Mucosa of descending colon (tissue), 3 donors: ENCODE results near the gene MYO1C. TPM values are rescaled to one million over a fixed set of nuclear protein-coding genes. Genes with fewer than 3 reads are reported as not detected.

Experiments used
- ATAC-seq: fragments of 200-7000 bp; cut with Tn5 transposase; one replicate; pipeline ENCODE4 v1.9.1; 2020; ENCODE audit warnings: mild to moderate bottlenecking, moderate library complexity
- DNase-seq, 3 donors: peaks; one replicate each; pipeline ENCODE4 v3.0.0-alpha.2; 2020
- H3K36me3 ChIP-seq: fragments of 200-600 bp; one replicate; pipeline ENCODE4 v1.8.0; 2021; ENCODE audit warnings: low read depth, mild to moderate bottlenecking
- H3K4me1 ChIP-seq: fragments of 200-600 bp; one replicate; pipeline ENCODE4 v1.8.0; 2021; ENCODE audit warnings: low read depth, mild to moderate bottlenecking
- H3K4me3 ChIP-seq: fragments of 200-600 bp; one replicate; pipeline ENCODE4 v1.8.0; 2021; ENCODE audit warnings: mild to moderate bottlenecking
- H3K9me3 ChIP-seq: fragments of 200-600 bp; one replicate; pipeline ENCODE4 v1.8.0; 2021; ENCODE audit warnings: mild to moderate bottlenecking
- CTCF ChIP-seq: fragments of 200-600 bp; IDR thresholded peaks from one replicate; pipeline ENCODE4 v1.8.0; 2022; ENCODE audit warnings: antibody characterized with exemption, mild to moderate bottlenecking
- intact Hi-C, 2 donors: fragments of 100-400 bp; cut with DNase I in 1 of 2; cut with micrococcal nuclease in 1 of 2; formaldehyde crosslinking; loops; one replicate each; pipeline versions ENCODE4 v1.11.0 to v1.11.1; 2022; cut with DNase I, micrococcal nuclease
- total RNA-seq, 3 donors: library from RNA; stranded (reverse); fragmentation: NEBNext Ultra II Directional in 2 of 3; extraction: Animal tissue kit (Norgen Biotek cat#: 25700) in 2 of 3; gene quantifications; one replicate each; pipeline versions ENCODE4 v1.2.1 to v1.2.4, GENCODE V29; 2021 to 2023
- donor health status: DM: no; HTN: no; CAD: no; lungs with moderate emphysema.
- donor health status: DM: no; HTN: no; CAD: no.
- donor health status: DM: no; HTN: yes; CAD: no.

The MYO1C gene
- total RNA-seq, 3 donors from 2014 or later: 249 to 344 (median 276) TPM

- intact Hi-C loops: no loop called here
Observed at GRCh38 chr17:1416414-1416813, 76.1 kb downstream of the MYO1C start.

GRCh38 chr17:1414634-1415033 lies 77.9 kb downstream of the MYO1C start:
- Histone ChIP-seq H3K9me3 (no peaks in the 10 kb centered on the region), H3K36me3 (no peaks in the 10 kb centered on the region), H3K4me1 (no peaks in the 10 kb centered on the region), H3K4me3 (no peak overlapping the region)
- DNase-seq: no peak
- intact Hi-C loops: no loop called here
- no peak for TF ChIP-seq CTCF
- no peak for ATAC-seq

More at GRCh38 chr17:1416414-1416813, 76.1 kb downstream of the MYO1C start:
- ATAC-seq: no peak
- no peak for TF ChIP-seq CTCF
- H3K9me3 ChIP-seq: no peaks in the 10 kb centered on the region
- no peaks in the 10 kb centered on the region for H3K4me1 ChIP-seq
- no peaks in the 10 kb centered on the region for H3K36me3 ChIP-seq
- DNase-seq: peak in 1 of 3 donors; percentile 15
- no peak overlapping the region for H3K4me3 ChIP-seq

Other genes with a start within 250 kb of the MYO1C start
- not detected for gene BHLHA9, start 222.2 kb downstream of the MYO1C start, total RNA-seq
- under 1 TPM in 2 of 3 donors, not detected in 1; 0.41 to 0.66 TPM for gene TRARG1, start 213.0 kb downstream of the MYO1C start, total RNA-seq
- gene YWHAE, start 92.5 kb downstream of the MYO1C start, total RNA-seq: 100 to 1,000 TPM; 370 to 494 (median 380) TPM
- 10 to 100 TPM; 73.9 to 85.3 (median 74.0) TPM for gene CRK, start 36.5 kb downstream of the MYO1C start, total RNA-seq
- gene INPP5K, start 23.9 kb upstream of the MYO1C start, total RNA-seq: 10 to 100 TPM; 43.7 to 49.9 (median 47.6) TPM
- 10 to 100 TPM; 63.3 to 90.8 (median 81.6) TPM for gene PITPNA, start 70.1 kb upstream of the MYO1C start, total RNA-seq
- gene SLC43A2, start 136.1 kb upstream of the MYO1C start, total RNA-seq: 10 to 100 TPM; 12.7 to 30.8 (median 23.7) TPM
- 10 to 100 TPM; 13.1 to 17.8 (median 14.8) TPM for gene SCARF1, start 153.0 kb upstream of the MYO1C start, total RNA-seq
- gene RILP, start 157.2 kb upstream of the MYO1C start, total RNA-seq: 10 to 100 TPM; 33.3 to 71.6 (median 41.0) TPM
- gene PRPF8, start 192.2 kb upstream of the MYO1C start, total RNA-seq: 100 to 1,000 TPM; 214 to 238 (median 222) TPM
- 10 to 100 TPM; 29.0 to 45.6 (median 37.6) TPM for gene TLCD2, start 217.7 kb upstream of the MYO1C start, total RNA-seq
- 10 to 100 TPM; 17.3 to 27.3 (median 22.4) TPM for gene WDR81, start 232.0 kb upstream of the MYO1C start, total RNA-seq